GM13977 (cell line): ENCODE measurements around the gene KRT85.

ENCODE experiments used
- DNase-seq: peaks from one replicate; pipeline ENCODE4 v3.0.0; 2012; ENCODE audit warnings: low spot score
- in situ Hi-C: fragments of 300-500 bp; cut with MboI; formaldehyde crosslinking; loops from one replicate; pipeline ENCODE4 v1.12.0; 2022; ENCODE audit warnings: low sequenced_read_pairs, low pct_unique_long_range_greater_than_20kb, mixed read lengths, inconsistent platforms; ENCODE audit not compliant: unreplicated experiment
- TF ChIP-seq, protein P1 (sequence below): IDR thresholded peaks from 2 replicates; pipeline ENCODE4 v1.5.1; 2012; ENCODE audit warnings: mild to moderate bottlenecking, control low read depth; ENCODE audit not compliant: insufficient read depth; ENCODE audit errors: extremely low read depth, missing control alignments

KRT85 gene

DNA sequence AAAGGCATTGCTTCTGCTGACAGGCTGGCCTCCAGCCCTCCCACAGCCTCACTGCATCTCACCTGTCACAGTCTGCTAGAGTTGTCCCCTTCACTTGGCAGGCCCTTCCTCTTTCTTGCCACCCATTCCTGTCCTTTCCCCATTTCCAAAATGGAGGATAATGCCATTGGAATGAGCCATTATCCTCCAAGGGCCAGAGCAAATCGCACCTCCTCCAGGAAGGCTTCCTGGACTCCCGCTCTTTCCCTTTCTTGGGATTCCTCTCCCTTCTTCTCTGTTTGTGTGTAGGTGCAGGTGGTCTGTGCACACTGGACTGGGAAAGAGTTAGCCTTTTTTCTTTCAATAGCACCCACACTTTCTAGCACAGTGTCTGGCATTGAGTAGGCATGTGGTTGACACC lies 35.1 kb upstream of the KRT85 start:
- no peak for DNase-seq
- in situ Hi-C loops, result no loop called here
- TF ChIP-seq, protein P1, sequence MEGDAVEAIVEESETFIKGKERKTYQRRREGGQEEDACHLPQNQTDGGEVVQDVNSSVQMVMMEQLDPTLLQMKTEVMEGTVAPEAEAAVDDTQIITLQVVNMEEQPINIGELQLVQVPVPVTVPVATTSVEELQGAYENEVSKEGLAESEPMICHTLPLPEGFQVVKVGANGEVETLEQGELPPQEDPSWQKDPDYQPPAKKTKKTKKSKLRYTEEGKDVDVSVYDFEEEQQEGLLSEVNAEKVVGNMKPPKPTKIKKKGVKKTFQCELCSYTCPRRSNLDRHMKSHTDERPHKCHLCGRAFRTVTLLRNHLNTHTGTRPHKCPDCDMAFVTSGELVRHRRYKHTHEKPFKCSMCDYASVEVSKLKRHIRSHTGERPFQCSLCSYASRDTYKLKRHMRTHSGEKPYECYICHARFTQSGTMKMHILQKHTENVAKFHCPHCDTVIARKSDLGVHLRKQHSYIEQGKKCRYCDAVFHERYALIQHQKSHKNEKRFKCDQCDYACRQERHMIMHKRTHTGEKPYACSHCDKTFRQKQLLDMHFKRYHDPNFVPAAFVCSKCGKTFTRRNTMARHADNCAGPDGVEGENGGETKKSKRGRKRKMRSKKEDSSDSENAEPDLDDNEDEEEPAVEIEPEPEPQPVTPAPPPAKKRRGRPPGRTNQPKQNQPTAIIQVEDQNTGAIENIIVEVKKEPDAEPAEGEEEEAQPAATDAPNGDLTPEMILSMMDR, result no peak

DNA sequence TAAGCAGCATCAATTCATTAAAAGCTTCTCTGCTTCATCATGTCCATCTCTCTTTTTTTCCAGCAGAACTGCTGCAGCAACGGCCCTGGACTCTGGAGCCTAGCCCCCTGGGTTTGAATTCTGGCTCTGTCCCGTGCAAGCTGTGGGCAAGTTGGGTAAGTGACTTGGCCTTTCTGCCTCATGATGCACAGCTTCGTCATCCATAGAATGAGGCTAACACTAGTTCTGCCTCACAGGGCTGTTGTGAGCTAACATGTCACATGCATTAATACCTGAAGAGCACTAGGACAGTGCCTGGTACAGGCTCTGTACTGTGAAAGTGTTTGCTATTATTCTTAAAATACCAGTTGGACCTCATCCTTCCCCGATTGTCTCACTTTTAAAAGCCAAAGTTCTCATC lies 34.6 kb upstream of the KRT85 start:
- DNase-seq, result no peak
- in situ Hi-C loops, result no loop called here
- TF ChIP-seq, protein P1, result no peak

DNA sequence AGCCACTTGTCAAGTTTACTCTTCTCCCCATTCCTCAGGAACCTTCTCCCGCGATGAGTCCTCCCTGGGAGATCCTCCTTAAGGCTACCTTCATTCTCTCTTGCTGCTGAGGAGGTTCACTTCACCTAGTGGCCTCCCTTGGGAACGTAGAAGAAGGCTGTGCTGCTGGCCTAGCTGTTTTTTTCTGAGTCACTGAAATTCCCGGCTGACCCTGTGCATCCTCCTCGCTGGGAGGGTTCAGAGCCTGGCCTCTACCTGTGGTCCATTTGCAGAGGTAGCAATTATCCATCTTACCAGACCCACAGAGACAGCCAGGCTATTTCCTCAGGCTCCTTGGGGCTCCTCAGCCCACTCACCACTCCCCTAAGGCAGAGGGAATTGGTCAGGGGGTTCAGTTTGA lies 34.2 kb upstream of the KRT85 start:
- TF ChIP-seq, protein P1, result no peak
- in situ Hi-C loops, result no loop called here
- DNase-seq, result no peak

DNA sequence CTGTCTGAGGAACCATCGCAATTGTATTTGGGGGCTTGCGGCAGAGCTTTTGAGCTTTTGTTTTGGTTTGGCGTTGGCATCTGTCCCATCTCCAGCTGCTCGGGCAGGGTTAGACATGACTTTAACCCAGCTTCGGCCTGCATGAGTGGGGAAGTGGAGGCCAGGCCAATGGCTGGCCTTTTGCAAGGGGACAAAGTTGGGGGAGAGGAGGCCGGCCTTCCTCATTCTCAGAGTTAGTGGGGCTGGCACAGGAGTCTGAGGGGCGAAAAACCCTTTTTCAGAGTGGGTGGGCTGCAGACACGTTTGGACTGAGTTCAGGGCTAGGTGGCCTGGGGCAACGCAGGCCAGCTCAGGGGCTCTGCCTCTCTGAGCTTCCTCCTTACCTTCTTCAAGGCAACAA lies 33.6 kb upstream of the KRT85 start:
- DNase-seq, result no peak
- TF ChIP-seq, protein P1, result no peak
- in situ Hi-C loops, result no loop called here

DNA sequence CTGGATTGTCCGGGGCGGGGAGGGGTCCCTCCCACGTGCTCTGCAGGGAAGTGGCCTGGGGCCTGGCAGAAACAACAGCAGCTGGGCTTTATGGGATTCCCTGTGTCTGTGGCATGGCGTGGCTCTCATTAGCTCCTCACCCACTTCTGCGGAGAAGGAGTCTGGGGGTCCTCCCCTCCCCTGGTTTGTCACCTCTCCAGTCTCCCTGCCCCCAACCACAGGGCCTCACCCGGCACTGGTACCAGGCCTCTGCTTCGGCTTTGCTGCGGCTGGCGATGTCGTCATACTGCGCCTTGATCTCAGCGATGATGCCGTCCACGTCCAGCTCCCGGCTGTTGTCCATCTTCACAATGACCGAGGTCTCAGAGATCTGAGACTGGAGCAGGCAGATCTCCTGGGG lies 32.5 kb upstream of the KRT85 start:
- TF ChIP-seq, protein P1, result no peak
- in situ Hi-C loops, result loop anchor here (25.0 kb wide), 1 partner anchor 588 kb away; no protein-coding TSS in a partner anchor
- DNase-seq, result no peak

DNA sequence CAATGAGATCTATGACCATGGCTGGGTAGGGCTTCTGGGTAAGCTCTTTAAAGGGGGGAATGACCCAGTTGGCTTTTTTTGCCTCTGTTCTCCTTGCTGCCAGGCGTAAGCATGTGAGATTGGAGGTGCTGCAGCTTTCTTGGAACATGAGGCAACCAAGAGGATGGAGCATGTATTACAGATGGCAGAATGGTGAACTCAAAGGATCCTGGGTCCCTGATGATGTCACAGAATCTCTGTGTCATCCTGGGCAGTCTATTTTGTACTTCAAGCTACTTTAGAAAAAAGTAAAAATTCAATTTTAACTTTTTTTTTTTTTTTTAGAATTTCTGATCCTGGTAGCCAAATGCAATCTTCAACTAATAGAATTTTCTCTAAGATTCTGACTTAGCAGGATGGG lies 30.9 kb upstream of the KRT85 start:
- no peak for DNase-seq
- TF ChIP-seq, protein P1, result no peak
- in situ Hi-C loops, result loop anchor here (25.0 kb wide), 1 partner anchor 589 kb away; no protein-coding TSS in a partner anchor

DNA sequence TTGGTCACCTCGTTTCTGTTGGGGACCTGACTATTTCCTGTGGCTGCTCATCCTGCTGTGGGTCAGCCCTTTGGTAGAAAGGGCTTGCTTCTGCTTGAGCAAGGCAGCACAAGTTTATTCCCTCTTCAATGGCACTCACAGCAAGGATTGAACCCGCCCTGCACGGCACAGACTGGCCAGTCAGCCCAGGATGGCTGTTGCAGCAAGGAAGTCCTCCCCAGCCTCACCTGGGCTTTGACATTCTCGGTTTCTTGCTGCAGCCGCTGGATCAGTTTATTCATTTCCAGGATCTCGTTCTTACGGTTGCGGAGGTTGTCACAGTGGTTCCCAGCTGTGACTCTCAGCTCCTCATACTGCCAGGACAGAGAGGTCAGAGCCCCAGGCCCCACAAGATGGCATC lies 29.4 kb upstream of the KRT85 start:
- DNase-seq, result no peak
- in situ Hi-C loops, result loop anchor here (25.0 kb wide), 1 partner anchor 591 kb away; no protein-coding TSS in a partner anchor
- TF ChIP-seq, protein P1, result no peak
